ENCODE measurements around the gene KCNIP4.

DNA sequence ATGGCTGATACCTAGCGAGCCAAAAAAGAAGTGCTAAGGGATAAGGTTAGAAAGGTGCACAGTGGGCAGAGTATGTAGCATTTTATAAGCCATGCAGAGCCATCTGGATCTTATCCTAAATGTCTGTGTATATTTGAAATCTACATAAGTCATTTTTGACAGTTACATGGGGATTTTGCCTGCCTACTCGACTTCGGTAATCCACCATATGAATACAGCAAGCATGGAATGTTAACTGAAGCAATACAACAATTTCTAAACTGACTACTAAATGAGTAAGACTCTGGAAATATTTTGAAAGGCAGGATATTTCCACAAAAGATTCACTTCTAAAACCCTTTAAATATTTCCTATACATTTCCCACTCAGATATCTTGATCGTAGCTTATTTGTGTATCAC is 122.5 kb downstream of the KCNIP4 start:
- TF ChIP-seq, protein P1, sequence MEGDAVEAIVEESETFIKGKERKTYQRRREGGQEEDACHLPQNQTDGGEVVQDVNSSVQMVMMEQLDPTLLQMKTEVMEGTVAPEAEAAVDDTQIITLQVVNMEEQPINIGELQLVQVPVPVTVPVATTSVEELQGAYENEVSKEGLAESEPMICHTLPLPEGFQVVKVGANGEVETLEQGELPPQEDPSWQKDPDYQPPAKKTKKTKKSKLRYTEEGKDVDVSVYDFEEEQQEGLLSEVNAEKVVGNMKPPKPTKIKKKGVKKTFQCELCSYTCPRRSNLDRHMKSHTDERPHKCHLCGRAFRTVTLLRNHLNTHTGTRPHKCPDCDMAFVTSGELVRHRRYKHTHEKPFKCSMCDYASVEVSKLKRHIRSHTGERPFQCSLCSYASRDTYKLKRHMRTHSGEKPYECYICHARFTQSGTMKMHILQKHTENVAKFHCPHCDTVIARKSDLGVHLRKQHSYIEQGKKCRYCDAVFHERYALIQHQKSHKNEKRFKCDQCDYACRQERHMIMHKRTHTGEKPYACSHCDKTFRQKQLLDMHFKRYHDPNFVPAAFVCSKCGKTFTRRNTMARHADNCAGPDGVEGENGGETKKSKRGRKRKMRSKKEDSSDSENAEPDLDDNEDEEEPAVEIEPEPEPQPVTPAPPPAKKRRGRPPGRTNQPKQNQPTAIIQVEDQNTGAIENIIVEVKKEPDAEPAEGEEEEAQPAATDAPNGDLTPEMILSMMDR (IDR thresholded peaks at IDR 0.05): no peak
- TF ChIP-seq POLR2A (IDR thresholded peaks at IDR 0.05): no peak

Measured in heart left ventricle (tissue), 13 donors.